HG03025 (cell line): ENCODE results near the gene TSPAN9.

Experiments
- ATAC-seq: cut with Tn5 transposase; IDR thresholded peaks from one replicate; pipeline ENCODE4 v1.9.1; 2021; ENCODE audit warnings: mild to moderate bottlenecking, moderate library complexity; ENCODE audit not compliant: unreplicated experiment, low FRiP score

TSPAN9 gene

GRCh38 chr12:3238196-3238595 lies 161.0 kb downstream of the TSPAN9 start:
- no peak for ATAC-seq

GRCh38 chr12:3241621-3242020 lies 164.4 kb downstream of the TSPAN9 start:
- no peak for ATAC-seq

- no peak for ATAC-seq
These were observed 165.2 kb downstream of the TSPAN9 start for GRCh38 chr12:3242199-3242863.

- ATAC-seq = no peak
These were observed 166.4 kb downstream of the TSPAN9 start for GRCh38 chr12:3243376-3244084.

- ATAC-seq = no peak
These were observed 167.1 kb downstream of the TSPAN9 start for GRCh38 chr12:3244219-3244750.

- ATAC-seq = no peak
These were observed 169.1 kb downstream of the TSPAN9 start for GRCh38 chr12:3246253-3246652.

GRCh38 chr12:3247077-3247476 lies 169.9 kb downstream of the TSPAN9 start:
- no peak for ATAC-seq

- ATAC-seq = no peak
These were observed 170.5 kb downstream of the TSPAN9 start for GRCh38 chr12:3247629-3248161.

- ATAC-seq = no peak
These were observed 172.1 kb downstream of the TSPAN9 start for GRCh38 chr12:3249081-3249800.

- ATAC-seq = no peak
These were observed 172.9 kb downstream of the TSPAN9 start for GRCh38 chr12:3250034-3250433.

- ATAC-seq = no peak
These were observed 173.4 kb downstream of the TSPAN9 start for GRCh38 chr12:3250576-3250975.

- ATAC-seq = no peak
These were observed 173.9 kb downstream of the TSPAN9 start for GRCh38 chr12:3251067-3251466.

GRCh38 chr12:3251691-3252090 lies 174.5 kb downstream of the TSPAN9 start:
- no peak for ATAC-seq

GRCh38 chr12:3252450-3252891 lies 175.3 kb downstream of the TSPAN9 start:
- ATAC-seq = no peak

- ATAC-seq = no peak
These were observed 176.6 kb downstream of the TSPAN9 start for GRCh38 chr12:3253682-3254275.

GRCh38 chr12:3255057-3255456 lies 177.9 kb downstream of the TSPAN9 start:
- no peak for ATAC-seq

- ATAC-seq = no peak
These were observed 179.0 kb downstream of the TSPAN9 start for GRCh38 chr12:3256103-3256631.

GRCh38 chr12:3257411-3257810 lies 180.2 kb downstream of the TSPAN9 start:
- ATAC-seq = no peak

GRCh38 chr12:3259973-3260372 lies 182.8 kb downstream of the TSPAN9 start:
- ATAC-seq = no peak

GRCh38 chr12:3261782-3262359 lies 184.7 kb downstream of the TSPAN9 start:
- ATAC-seq = no peak
